Measurements from ENCODE around the gene SLC26A2.

Gene SLC26A2

DNA sequence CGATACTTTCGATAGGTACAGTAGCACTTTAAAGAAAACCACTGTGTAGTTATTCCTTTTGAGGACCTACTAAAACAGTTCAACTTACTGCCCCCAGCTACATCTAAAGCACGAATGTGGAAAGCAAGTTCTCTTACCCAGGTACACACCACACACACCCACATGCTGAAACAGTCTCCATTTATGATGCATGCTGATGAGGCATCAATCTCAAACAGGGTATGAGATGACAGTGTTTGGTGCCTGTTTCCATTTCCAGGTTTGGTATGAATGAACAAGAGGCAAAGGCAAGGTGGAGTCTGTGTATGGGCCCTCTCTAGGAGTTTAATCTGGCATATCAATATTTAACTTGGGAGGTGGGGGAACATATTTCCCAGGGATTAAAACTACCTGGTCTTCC lies 53.9 kb downstream of the SLC26A2 start:
- CTCF ChIA-PET = no interaction called here
- no peaks in the 10 kb centered on the region; the same call in 1 of the 2 replicates for H3K9me3 ChIP-seq (ENCODE audit: control insufficient read depth, insufficient read depth, low read depth, low read length)
- H3K27ac ChIP-seq (ENCODE audit: extremely low read depth, low read depth, low read length) = no peak overlapping the region
- TF ChIP-seq ZNF626 (tag by site-specific recombination; IDR thresholded peaks at IDR 0.05) (no peak), SALL2 (tag by site-specific recombination; IDR thresholded peaks at IDR 0.05; ENCODE audit: borderline replicate concordance) (no peak), ZNF747 (tag by site-specific recombination; IDR thresholded peaks at IDR 0.05) (no peak), WT1 (tag by site-specific recombination; IDR thresholded peaks at IDR 0.05) (no peak), ZNF202 (tag by site-specific recombination; IDR thresholded peaks at IDR 0.05; ENCODE audit: borderline replicate concordance) (no peak), EGR2 (tag by site-specific recombination; IDR thresholded peaks at IDR 0.05; ENCODE audit: low read depth) (no peak), ZBTB20 (tag by site-specific recombination; IDR thresholded peaks at IDR 0.05) (no peak), ZNF544 (tag by site-specific recombination; IDR thresholded peaks at IDR 0.05) (no peak)
- TF ChIP-seq, protein P1, sequence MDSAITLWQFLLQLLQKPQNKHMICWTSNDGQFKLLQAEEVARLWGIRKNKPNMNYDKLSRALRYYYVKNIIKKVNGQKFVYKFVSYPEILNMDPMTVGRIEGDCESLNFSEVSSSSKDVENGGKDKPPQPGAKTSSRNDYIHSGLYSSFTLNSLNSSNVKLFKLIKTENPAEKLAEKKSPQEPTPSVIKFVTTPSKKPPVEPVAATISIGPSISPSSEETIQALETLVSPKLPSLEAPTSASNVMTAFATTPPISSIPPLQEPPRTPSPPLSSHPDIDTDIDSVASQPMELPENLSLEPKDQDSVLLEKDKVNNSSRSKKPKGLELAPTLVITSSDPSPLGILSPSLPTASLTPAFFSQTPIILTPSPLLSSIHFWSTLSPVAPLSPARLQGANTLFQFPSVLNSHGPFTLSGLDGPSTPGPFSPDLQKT (IDR thresholded peaks at IDR 0.05; ENCODE audit: borderline replicate concordance, low read depth, low read length) = no peak
- TF ChIP-seq, protein P2, sequence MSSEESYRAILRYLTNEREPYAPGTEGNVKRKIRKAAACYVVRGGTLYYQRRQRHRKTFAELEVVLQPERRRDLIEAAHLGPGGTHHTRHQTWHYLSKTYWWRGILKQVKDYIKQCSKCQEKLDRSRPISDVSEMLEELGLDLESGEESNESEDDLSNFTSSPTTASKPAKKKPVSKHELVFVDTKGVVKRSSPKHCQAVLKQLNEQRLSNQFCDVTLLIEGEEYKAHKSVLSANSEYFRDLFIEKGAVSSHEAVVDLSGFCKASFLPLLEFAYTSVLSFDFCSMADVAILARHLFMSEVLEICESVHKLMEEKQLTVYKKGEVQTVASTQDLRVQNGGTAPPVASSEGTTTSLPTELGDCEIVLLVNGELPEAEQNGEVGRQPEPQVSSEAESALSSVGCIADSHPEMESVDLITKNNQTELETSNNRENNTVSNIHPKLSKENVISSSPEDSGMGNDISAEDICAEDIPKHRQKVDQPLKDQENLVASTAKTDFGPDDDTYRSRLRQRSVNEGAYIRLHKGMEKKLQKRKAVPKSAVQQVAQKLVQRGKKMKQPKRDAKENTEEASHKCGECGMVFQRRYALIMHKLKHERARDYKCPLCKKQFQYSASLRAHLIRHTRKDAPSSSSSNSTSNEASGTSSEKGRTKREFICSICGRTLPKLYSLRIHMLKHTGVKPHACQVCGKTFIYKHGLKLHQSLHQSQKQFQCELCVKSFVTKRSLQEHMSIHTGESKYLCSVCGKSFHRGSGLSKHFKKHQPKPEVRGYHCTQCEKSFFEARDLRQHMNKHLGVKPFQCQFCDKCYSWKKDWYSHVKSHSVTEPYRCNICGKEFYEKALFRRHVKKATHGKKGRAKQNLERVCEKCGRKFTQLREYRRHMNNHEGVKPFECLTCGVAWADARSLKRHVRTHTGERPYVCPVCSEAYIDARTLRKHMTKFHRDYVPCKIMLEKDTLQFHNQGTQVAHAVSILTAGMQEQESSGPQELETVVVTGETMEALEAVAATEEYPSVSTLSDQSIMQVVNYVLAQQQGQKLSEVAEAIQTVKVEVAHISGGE (tag by site-specific recombination; conservative IDR thresholded peaks at IDR 0.05; ENCODE audit: low read depth) = no peak
- no peaks in the 10 kb centered on the region for H3K4me1 ChIP-seq (ENCODE audit: control insufficient read depth, insufficient read depth, low read length)
- H3K4me3 ChIP-seq (ENCODE audit: low read depth, low read length) = no peak overlapping the region
- POLR2A ChIA-PET = no interaction called here
- peaks cover 80 to 95% of the 10 kb centered on the region in 2 experiments for H3K36me3 ChIP-seq (ENCODE audit: control insufficient read depth in 2 of 2, insufficient read depth in 1 of 2, low read length in 2 of 2)

- Histone ChIP-seq H3K9me3 (ENCODE audit: control insufficient read depth, insufficient read depth, low read depth, low read length) (no peaks in the 10 kb centered on the region; the same call in 1 of the 2 replicates), H3K4me3 (ENCODE audit: low read depth, low read length) (no peak overlapping the region), H3K4me1 (ENCODE audit: control insufficient read depth, insufficient read depth, low read length) (no peaks in the 10 kb centered on the region), H3K27ac (ENCODE audit: extremely low read depth, low read depth, low read length) (no peak overlapping the region), H3K36me3 (ENCODE audit: control insufficient read depth in 2 of 2, insufficient read depth in 1 of 2, low read length in 2 of 2) (peaks cover 86 to 95% of the 10 kb centered on the region in 2 experiments)
- TF ChIP-seq REST (tag by site-specific recombination; IDR thresholded peaks at IDR 0.05) (no peak), OSR2 (tag by site-specific recombination; IDR thresholded peaks at IDR 0.05) (no peak), ZNF76 (tag by site-specific recombination; IDR thresholded peaks at IDR 0.05; ENCODE audit: borderline replicate concordance, low read depth) (no peak), ZNF324 (tag by site-specific recombination; IDR thresholded peaks at IDR 0.05) (no peak), ZNF311 (tag by site-specific recombination; IDR thresholded peaks at IDR 0.05; ENCODE audit: borderline replicate concordance) (no peak), ZNF24 (tag by site-specific recombination; IDR thresholded peaks at IDR 0.05) (no peak)
- TF ChIP-seq, protein P3, sequence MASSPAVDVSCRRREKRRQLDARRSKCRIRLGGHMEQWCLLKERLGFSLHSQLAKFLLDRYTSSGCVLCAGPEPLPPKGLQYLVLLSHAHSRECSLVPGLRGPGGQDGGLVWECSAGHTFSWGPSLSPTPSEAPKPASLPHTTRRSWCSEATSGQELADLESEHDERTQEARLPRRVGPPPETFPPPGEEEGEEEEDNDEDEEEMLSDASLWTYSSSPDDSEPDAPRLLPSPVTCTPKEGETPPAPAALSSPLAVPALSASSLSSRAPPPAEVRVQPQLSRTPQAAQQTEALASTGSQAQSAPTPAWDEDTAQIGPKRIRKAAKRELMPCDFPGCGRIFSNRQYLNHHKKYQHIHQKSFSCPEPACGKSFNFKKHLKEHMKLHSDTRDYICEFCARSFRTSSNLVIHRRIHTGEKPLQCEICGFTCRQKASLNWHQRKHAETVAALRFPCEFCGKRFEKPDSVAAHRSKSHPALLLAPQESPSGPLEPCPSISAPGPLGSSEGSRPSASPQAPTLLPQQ (tag by site-specific recombination; IDR thresholded peaks at IDR 0.05) = no peak
- TF ChIP-seq, protein P4, sequence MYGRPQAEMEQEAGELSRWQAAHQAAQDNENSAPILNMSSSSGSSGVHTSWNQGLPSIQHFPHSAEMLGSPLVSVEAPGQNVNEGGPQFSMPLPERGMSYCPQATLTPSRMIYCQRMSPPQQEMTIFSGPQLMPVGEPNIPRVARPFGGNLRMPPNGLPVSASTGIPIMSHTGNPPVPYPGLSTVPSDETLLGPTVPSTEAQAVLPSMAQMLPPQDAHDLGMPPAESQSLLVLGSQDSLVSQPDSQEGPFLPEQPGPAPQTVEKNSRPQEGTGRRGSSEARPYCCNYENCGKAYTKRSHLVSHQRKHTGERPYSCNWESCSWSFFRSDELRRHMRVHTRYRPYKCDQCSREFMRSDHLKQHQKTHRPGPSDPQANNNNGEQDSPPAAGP (tag by site-specific recombination; IDR thresholded peaks at IDR 0.05) = no peak
- TF ChIP-seq, protein P5, sequence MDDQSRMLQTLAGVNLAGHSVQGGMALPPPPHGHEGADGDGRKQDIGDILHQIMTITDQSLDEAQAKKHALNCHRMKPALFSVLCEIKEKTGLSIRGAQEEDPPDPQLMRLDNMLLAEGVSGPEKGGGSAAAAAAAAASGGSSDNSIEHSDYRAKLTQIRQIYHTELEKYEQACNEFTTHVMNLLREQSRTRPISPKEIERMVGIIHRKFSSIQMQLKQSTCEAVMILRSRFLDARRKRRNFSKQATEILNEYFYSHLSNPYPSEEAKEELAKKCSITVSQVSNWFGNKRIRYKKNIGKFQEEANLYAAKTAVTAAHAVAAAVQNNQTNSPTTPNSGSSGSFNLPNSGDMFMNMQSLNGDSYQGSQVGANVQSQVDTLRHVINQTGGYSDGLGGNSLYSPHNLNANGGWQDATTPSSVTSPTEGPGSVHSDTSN (CRISPR knock-in tag; IDR thresholded peaks at IDR 0.05) = no peak
- TF ChIP-seq, protein P6, sequence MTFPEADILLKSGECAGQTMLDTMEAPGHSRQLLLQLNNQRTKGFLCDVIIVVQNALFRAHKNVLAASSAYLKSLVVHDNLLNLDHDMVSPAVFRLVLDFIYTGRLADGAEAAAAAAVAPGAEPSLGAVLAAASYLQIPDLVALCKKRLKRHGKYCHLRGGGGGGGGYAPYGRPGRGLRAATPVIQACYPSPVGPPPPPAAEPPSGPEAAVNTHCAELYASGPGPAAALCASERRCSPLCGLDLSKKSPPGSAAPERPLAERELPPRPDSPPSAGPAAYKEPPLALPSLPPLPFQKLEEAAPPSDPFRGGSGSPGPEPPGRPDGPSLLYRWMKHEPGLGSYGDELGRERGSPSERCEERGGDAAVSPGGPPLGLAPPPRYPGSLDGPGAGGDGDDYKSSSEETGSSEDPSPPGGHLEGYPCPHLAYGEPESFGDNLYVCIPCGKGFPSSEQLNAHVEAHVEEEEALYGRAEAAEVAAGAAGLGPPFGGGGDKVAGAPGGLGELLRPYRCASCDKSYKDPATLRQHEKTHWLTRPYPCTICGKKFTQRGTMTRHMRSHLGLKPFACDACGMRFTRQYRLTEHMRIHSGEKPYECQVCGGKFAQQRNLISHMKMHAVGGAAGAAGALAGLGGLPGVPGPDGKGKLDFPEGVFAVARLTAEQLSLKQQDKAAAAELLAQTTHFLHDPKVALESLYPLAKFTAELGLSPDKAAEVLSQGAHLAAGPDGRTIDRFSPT (tag by site-specific recombination; IDR thresholded peaks at IDR 0.05) = no peak
- ChIA-PET POLR2A (no interaction called here), CTCF (no interaction called here)
These were observed 54.9 kb downstream of the SLC26A2 start for GRCh38 chr5:150015415-150015814.

Measured in HEK293 (cell line).